ENCODE results near the gene LENG8. TPM values are rescaled to one million over a fixed set of nuclear protein-coding genes. Genes with fewer than 3 reads are reported as not detected.

Gene LENG8
- total and polyA plus RNA-seq, 2 of the 8 experiments (the other 6 are each of a cell fraction or from before 2014, with no cell fraction given): 62.2 to 108 TPM

GRCh38 chr19:54506079-54506478 is 57.1 kb downstream of the LENG8 start:
- Histone ChIP-seq H2BK15ac (ENCODE audit: low read length) (no peak overlapping the region), H3K23ac (ENCODE audit: insufficient read length) (no peak overlapping the region), H3K14ac (ENCODE audit: insufficient read length) (no peak overlapping the region), H2BK20ac (ENCODE audit: low read length) (no peak overlapping the region), H4K8ac (ENCODE audit: extremely low read depth, insufficient read depth, low read length) (no peak overlapping the region), H3K79me2 (ENCODE audit: control insufficient read depth in 1 of 2, insufficient read depth in 2 of 2, low read length in 2 of 2) (no peaks in the 10 kb centered on the region), H3K23me2 (ENCODE audit: low read depth, low read length) (no peaks in the 10 kb centered on the region), H2AFZ (ENCODE audit: low read length) (no peak overlapping the region), H3K4ac (replicated peaks; ENCODE audit: insufficient read length, low read depth, low read length) (no peak overlapping the region), H3K9ac (replicated peaks in 1 of 4; ENCODE audit: extremely low read depth in 1 of 4, low read depth in 3 of 4, low read length in 3 of 4) (no peak overlapping the region), H2BK12ac (ENCODE audit: low read depth, low read length) (no peak overlapping the region), H3K4me1 (replicated peaks in 1 of 4; ENCODE audit: control insufficient read depth in 3 of 4, insufficient read depth in 4 of 4, low read length in 3 of 4) (no peaks in the 10 kb centered on the region; a peak in 1 of 7 replicates), H2AK5ac (ENCODE audit: low read depth, low read length) (no peak overlapping the region), H3K9me3 (ENCODE audit: insufficient read depth in 2 of 2, low read depth in 1 of 2, low read length in 1 of 2) (peaks cover 22 to 50% of the 10 kb centered on the region in 2 experiments), H4K91ac (replicated peaks; ENCODE audit: insufficient read length, low read length) (no peak overlapping the region), H3K18ac (ENCODE audit: extremely low read depth, low read length) (no peak overlapping the region), H3K79me1 (ENCODE audit: low read depth, low read length) (no peaks in the 10 kb centered on the region), H4K5ac (ENCODE audit: insufficient read length, low read depth, low read length) (no peak overlapping the region), H3K56ac (replicated peaks; ENCODE audit: insufficient read length, low read depth, low read length) (no peak overlapping the region), H2BK5ac (ENCODE audit: low read depth, low read length) (no peak overlapping the region), H4K20me1 (replicated peaks in 1 of 2; ENCODE audit: control insufficient read depth in 1 of 2, insufficient read depth in 2 of 2, low read length in 2 of 2) (no peaks in the 10 kb centered on the region), H2BK120ac (replicated peaks; ENCODE audit: low read depth, low read length) (no peak overlapping the region), H3K36me3 (ENCODE audit: control insufficient read depth in 2 of 4, insufficient read depth in 4 of 4, low read length in 3 of 4) (no peaks in the 10 kb centered on the region), H3K27me3 (replicated peaks in 1 of 4; ENCODE audit: control insufficient read depth in 3 of 4, extremely low read depth in 1 of 4, insufficient read depth in 3 of 4, low read length in 3 of 4) (no peaks in the 10 kb centered on the region), H3K4me3 (ENCODE audit: extremely low read depth in 1 of 4, insufficient read depth in 2 of 4, low read depth in 3 of 4, low read length in 4 of 4) (no peak overlapping the region), H3K27ac (ENCODE audit: low read depth, low read length) (no peak overlapping the region), H3K4me2 (ENCODE audit: insufficient read depth in 1 of 2, low read depth in 2 of 2, low read length in 2 of 2) (no peak overlapping the region)
- ChIA-PET CTCF (ENCODE audit: partially characterized antibody) (no interaction called here), POLR2A (ENCODE audit: partially characterized antibody) (no interaction called here)
- DNase-seq (ENCODE audit: low read depth in 1 of 2, low spot score in 2 of 2) (no peak), FAIRE-seq (no peak)
- 66% methylated on average over 10 of the region's 10 CpGs; no CpG with 5 or more reads in 1 of the 2 experiments for WGBS, 2 experiments (ENCODE audit: extremely low coverage in 1 of 2, insufficient coverage in 1 of 2, insufficient read length in 1 of 2, insufficient replicate concordance in 2 of 2, low coverage in 1 of 2, low lambda C conversion rate in 2 of 2, missing lambda C conversion rate in 1 of 2)
- no peak for TF ChIP-seq EZH2 (IDR thresholded peaks at IDR 0.05; ENCODE audit: low read depth, low read length, severe bottlenecking)
- no peak for TF ChIP-seq KDM5A (IDR thresholded peaks at IDR 0.05; ENCODE audit: low read length)
- TF ChIP-seq SRF (IDR thresholded peaks at IDR 0.05; ENCODE audit: low read depth, low read length): no peak
- no peak for TF ChIP-seq RBBP5 (IDR thresholded peaks at IDR 0.05; ENCODE audit: borderline replicate concordance, low read depth, low read length)
- no peak for TF ChIP-seq CREB1 (IDR thresholded peaks at IDR 0.05)
- TF ChIP-seq TCF12 (IDR thresholded peaks at IDR 0.05; ENCODE audit: low read depth, low read length): no peak
- no peak for TF ChIP-seq CBX8 (IDR thresholded peaks at IDR 0.05; ENCODE audit: borderline replicate concordance, low read depth, low read length)

Data from H1 (cell line).